PC-9 (cell line): ENCODE results near the gene DOCK4. TPM values are rescaled to one million over a fixed set of nuclear protein-coding genes. Genes with fewer than 3 reads are reported as not detected.

Source experiments
- BruUV-seq: library from RNA; stranded (reverse); fragments of 400-500 nt; replicated peaks from 2 replicates; lab custom pipeline; 2021; lab: Mats Ljungman, UMichigan
- CTCF ChIA-PET: fragments of 300-600 bp; sonication (Branson Sonifier 250); formaldehyde crosslinking; loops from one replicate; lab custom pipeline; 2022; ENCODE audit warnings: antibody characterized with exemption; lab: Charles Lee
- POLR2A ChIA-PET: fragments of 300-600 bp; sonication (Branson Sonifier 250); formaldehyde crosslinking; loops from one replicate; lab custom pipeline; 2022; ENCODE audit warnings: antibody characterized with exemption; ENCODE audit not compliant: unreplicated experiment; lab: Charles Lee
- DNase-seq, 2 experiments: peaks; one replicate each; pipeline versions ENCODE4 v3.0.0 to v3.0.0-alpha.2; 2015 to 2022; ENCODE audit warnings: mixed read lengths in 1 of 2
- H2AFZ ChIP-seq: fragments of 200-600 bp; sonication (generic); 2 replicates; pipeline ENCODE4 v1.8.1; 2017; ENCODE audit warnings: antibody characterized with exemption
- H3F3A ChIP-seq: fragments of 200-600 bp; sonication (generic); 2 replicates; pipeline ENCODE4 v1.8.1; 2017; ENCODE audit warnings: antibody characterized with exemption, mild to moderate bottlenecking, low read depth; ENCODE audit not compliant: insufficient read depth
- H3K27ac ChIP-seq: fragments of 200-600 bp; sonication (generic); 2 replicates; pipeline ENCODE4 v1.6.1; 2016; ENCODE audit warnings: mixed run types
- H3K27me3 ChIP-seq: fragments of 200-600 bp; sonication (generic); 2 replicates; pipeline ENCODE4 v1.6.1; 2016; ENCODE audit warnings: low read depth, mixed run types; ENCODE audit not compliant: insufficient read depth
- H3K36me3 ChIP-seq: fragments of 200-600 bp; sonication (generic); 2 replicates; pipeline ENCODE4 v1.6.1; 2016; ENCODE audit warnings: low read depth, mixed run types
- H3K4me1 ChIP-seq: fragments of 200-600 bp; sonication (generic); replicated peaks from 2 replicates; pipeline ENCODE4 v1.6.1; 2016; ENCODE audit warnings: mixed run types; ENCODE audit not compliant: insufficient read depth
- H3K4me2 ChIP-seq: fragments of 200-600 bp; sonication (generic); 2 replicates; pipeline ENCODE4 v1.6.1; 2017; ENCODE audit warnings: mixed run types
- H3K4me3 ChIP-seq: fragments of 200-600 bp; sonication (generic); 2 replicates; pipeline ENCODE4 v1.6.1; 2016; ENCODE audit warnings: mixed run types
- H3K79me2 ChIP-seq: fragments of 200-600 bp; sonication (generic); 2 replicates; pipeline ENCODE4 v1.6.1; 2017; ENCODE audit warnings: low read depth, mixed run types
- H3K9me2 ChIP-seq: fragments of 200-600 bp; sonication (generic); 2 replicates; pipeline ENCODE4 v1.8.1; 2017; ENCODE audit warnings: mild to moderate bottlenecking; ENCODE audit not compliant: insufficient read depth
- H3K9me3 ChIP-seq: fragments of 200-600 bp; sonication (generic); 2 replicates; pipeline ENCODE4 v1.8.1; 2016; ENCODE audit warnings: low read depth; ENCODE audit not compliant: insufficient read depth
- H4K20me1 ChIP-seq: fragments of 200-600 bp; sonication (generic); 2 replicates; pipeline ENCODE4 v1.8.1; 2017; ENCODE audit not compliant: insufficient read depth
- CTCF ChIP-seq: fragments of 200-600 bp; sonication (generic); conservative IDR thresholded peaks from 2 replicates; pipeline ENCODE4 v1.6.1; 2017; ENCODE audit warnings: mixed run types, antibody characterized with exemption, mild to moderate bottlenecking, moderate library complexity
- EZH2 ChIP-seq: fragments of 200-600 bp; sonication (generic); IDR thresholded peaks from 2 replicates; pipeline ENCODE4 v1.8.0; 2017; ENCODE audit warnings: antibody characterized with exemption, low read depth
- intact Hi-C: fragments of 100-400 bp; cut with micrococcal nuclease; formaldehyde crosslinking; loops from one replicate; pipeline ENCODE4 v1.10.0; 2022; ENCODE audit not compliant: unreplicated experiment
- total RNA-seq: library from RNA; stranded (reverse); gene quantifications from 2 replicates; pipeline ENCODE4 v1.2.3, GENCODE V29; 2021

Gene DOCK4
- total RNA-seq, 1 experiment from 2014 or later = 0.98 TPM

- TF ChIP-seq EZH2 = no peak
- TF ChIP-seq CTCF = no peak
- H3K4me1 ChIP-seq = no peaks in the 10 kb centered on the region
- H2AFZ ChIP-seq = peak overlapping the region; percentile 52; the same call in 1 of the 2 replicates
- POLR2A ChIA-PET = no interaction called here
- no peaks in the 10 kb centered on the region for H4K20me1 ChIP-seq
- no peaks in the 10 kb centered on the region for H3K9me2 ChIP-seq
- H3K27ac ChIP-seq = no peak overlapping the region
- H3K4me3 ChIP-seq = no peak overlapping the region
- no peaks in the 10 kb centered on the region for H3K79me2 ChIP-seq
- H3K9me3 ChIP-seq = no peaks in the 10 kb centered on the region
- intact Hi-C loops = no loop called here
- no peaks in the 10 kb centered on the region for H3K27me3 ChIP-seq
- H3F3A ChIP-seq = no peaks in the 10 kb centered on the region
- DNase-seq = no peak
- no TSS peak for BruUV-seq
- CTCF ChIA-PET = no interaction called here
- no peaks in the 10 kb centered on the region for H3K36me3 ChIP-seq
- no peak overlapping the region for H3K4me2 ChIP-seq
Observed at GRCh38 chr7:112172870-112173567, 33.2 kb downstream of the DOCK4 start.

- no TSS peak for BruUV-seq
- Histone ChIP-seq H3K4me1 (no peaks in the 10 kb centered on the region), H3K36me3 (no peaks in the 10 kb centered on the region), H3K9me2 (no peaks in the 10 kb centered on the region), H3K27me3 (no peaks in the 10 kb centered on the region), H3K79me2 (no peaks in the 10 kb centered on the region), H3K4me2 (no peak overlapping the region), H2AFZ (no peak overlapping the region), H3K4me3 (no peak overlapping the region), H3F3A (no peaks in the 10 kb centered on the region), H3K27ac (no peak overlapping the region), H4K20me1 (no peaks in the 10 kb centered on the region), H3K9me3 (no peaks in the 10 kb centered on the region)
- no peak for DNase-seq
- CTCF ChIA-PET = no interaction called here
- POLR2A ChIA-PET = no interaction called here
- no peak for TF ChIP-seq CTCF
- no peak for TF ChIP-seq EZH2
- intact Hi-C loops = no loop called here
Observed at GRCh38 chr7:112171673-112172072, 34.5 kb downstream of the DOCK4 start.

- intact Hi-C loops = no loop called here
- no peak for TF ChIP-seq EZH2
- no peak for TF ChIP-seq CTCF
- Histone ChIP-seq H4K20me1 (no peaks in the 10 kb centered on the region), H2AFZ (no peak overlapping the region), H3K9me3 (no peaks in the 10 kb centered on the region), H3K4me2 (no peak overlapping the region), H3K4me1 (no peaks in the 10 kb centered on the region), H3K27me3 (no peaks in the 10 kb centered on the region), H3K36me3 (no peaks in the 10 kb centered on the region), H3K4me3 (no peak overlapping the region), H3F3A (no peaks in the 10 kb centered on the region), H3K79me2 (no peaks in the 10 kb centered on the region), H3K27ac (no peak overlapping the region), H3K9me2 (no peaks in the 10 kb centered on the region)
- POLR2A ChIA-PET = interaction anchor here (0.7 kb wide), 1 partner anchor 256 kb away, joined by 4 read pairs; no protein-coding TSS in a partner anchor
- no TSS peak for BruUV-seq
- DNase-seq = no peak
- CTCF ChIA-PET = no interaction called here
Observed at GRCh38 chr7:112168915-112169314, 37.3 kb downstream of the DOCK4 start.
